Pulmonary artery endothelial cell (primary cell): ENCODE data around the gene TMEM178A. TPM values are rescaled to one million over a fixed set of nuclear protein-coding genes. Genes with fewer than 3 reads are reported as not detected.
"Not testable (repeated sequence)": the region's sequence is repeated elsewhere in the genome, so short reads cannot be mapped to it uniquely, and the experiment has no call there.

Experiments used
- DNase-seq: peaks from one replicate; pipeline ENCODE4 v3.0.0-alpha.2; 2011; ENCODE audit warnings: low read depth, low spot score
- total RNA-seq: library from RNA; depleted of rRNA; stranded (reverse); fragments of >200 nt; gene quantifications from 2 replicates; pipeline ENCODE4 v1.2.3, GENCODE V29; 2014

Gene TMEM178A
- total RNA-seq, 1 donor from 2014 or later: 0.99 TPM

DNA sequence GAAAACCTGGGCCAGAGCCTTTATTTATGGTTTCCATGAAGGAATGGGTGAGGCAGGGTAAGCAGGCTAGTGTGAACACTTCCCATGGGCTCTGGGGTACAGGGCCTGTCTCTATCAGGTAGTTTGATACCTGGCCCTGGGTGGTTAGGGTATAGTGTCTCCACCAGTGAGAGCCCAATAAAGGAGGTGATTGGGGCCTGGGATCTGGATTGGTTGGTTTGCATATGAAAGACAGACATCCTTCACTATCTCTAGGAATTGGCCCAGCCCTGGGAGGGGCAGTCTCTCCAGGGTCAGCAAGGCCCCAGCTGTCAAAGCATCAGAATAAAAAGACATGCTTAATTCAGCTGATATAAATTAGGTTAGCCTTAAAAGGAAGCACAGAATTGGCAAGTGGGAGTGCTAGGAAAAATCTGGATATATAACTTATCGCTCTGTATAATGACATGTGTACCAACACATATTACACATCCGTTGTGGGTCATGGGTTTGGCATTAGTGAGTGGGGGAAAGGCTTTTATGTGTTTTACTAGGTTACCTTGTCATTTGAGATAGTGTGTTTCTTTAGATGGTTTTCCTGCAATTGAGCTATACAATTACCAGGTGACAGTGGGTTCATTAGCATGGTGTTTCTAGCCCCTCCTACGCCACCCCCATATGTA, 18.5 kb upstream of the TMEM178A start:
- no peak for DNase-seq

- DNase-seq: no peak
Measured at GRCh38 chr2:39648580-39648979, 17.1 kb upstream of the TMEM178A start.

DNA sequence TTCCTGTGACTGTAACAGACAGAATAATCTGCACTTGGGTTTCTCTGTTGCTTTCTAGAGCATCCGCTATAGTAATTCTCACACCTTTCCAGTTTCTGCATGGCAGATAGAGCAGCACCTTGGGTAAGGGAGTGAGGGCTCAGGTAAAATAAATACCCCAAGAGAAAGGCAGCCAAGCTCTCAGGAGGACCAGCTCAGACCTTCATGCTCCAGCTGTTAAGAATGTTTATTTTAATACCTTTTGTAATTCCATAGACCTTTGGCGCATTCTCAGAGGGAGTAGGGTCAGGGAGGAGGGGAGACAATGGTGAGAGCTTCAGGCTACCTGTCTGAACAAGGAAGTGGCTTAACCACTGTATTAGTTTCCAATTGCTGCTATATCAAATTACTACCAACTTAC, 16.2 kb upstream of the TMEM178A start:
- no peak for DNase-seq

DNA sequence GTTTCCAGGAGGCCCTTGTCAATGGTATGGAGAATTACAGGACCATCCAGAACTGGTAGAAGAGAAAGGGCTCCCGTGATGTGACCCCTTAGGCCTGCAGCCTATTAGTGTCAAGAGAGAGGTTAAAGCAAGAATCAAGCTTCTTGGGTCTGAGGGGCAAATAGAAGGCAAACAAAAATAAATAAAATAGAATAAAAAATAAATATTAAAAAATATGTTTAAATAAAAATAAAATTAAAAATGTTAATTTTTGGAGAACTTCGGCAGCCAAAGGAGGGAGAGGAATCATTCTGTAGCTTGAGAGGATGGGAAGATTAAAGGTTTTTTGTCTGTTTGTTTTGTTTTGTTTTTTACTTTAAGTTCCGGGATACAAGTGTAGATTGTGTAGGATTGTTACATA, 15.2 kb upstream of the TMEM178A start:
- no peak for DNase-seq

DNA sequence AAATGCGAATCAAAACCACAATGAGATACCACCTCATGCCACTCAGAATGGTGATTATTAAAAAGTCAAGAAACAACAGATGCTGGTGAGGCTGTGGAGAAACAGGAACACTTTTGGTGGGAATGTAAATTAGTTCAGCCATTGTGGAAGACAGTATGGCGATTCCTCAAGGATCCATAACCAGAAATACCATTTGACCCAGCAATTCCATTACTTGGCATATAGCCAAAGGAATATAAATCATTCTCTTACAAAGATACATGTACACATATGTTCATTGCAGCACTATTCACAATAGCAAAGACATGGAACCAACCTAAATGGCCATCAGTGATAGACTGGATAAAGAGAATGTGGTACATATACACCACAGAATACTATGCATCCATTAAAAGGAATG, 9.5 kb upstream of the TMEM178A start:
- DNase-seq: not testable (repeated sequence)

DNA sequence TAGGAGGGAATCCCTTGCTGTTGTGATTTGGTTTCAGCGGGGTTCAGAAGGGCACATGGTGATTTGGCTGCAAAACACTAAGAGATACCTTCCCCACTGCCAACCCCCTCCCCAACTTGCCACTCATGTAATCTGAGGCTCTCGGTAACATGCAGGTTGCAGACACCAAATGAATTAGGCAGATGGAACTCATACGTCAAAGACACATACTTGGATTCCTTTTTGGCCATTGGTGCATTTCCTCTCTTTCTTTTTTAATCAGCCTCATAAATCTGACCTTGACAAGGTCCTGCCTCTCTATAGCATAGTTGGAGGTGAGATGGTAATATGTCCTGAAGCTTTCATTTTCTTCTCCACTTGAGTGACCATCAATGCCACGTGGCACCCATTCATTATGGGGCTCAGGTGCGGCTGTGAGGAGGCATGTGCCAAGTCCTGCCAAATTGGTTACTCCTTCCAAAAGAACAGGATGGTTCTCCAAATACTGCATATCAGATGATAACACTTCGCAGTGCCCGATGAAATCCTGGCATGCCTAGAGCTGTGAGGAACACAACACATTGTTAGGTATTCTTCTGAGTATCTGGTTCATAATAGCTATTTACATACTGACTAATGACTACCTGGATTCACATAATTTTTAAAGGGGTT, 8.3 kb upstream of the TMEM178A start:
- DNase-seq: no peak

GRCh38 chr2:39658371-39658770, 7.3 kb upstream of the TMEM178A start:
- no peak for DNase-seq

DNA sequence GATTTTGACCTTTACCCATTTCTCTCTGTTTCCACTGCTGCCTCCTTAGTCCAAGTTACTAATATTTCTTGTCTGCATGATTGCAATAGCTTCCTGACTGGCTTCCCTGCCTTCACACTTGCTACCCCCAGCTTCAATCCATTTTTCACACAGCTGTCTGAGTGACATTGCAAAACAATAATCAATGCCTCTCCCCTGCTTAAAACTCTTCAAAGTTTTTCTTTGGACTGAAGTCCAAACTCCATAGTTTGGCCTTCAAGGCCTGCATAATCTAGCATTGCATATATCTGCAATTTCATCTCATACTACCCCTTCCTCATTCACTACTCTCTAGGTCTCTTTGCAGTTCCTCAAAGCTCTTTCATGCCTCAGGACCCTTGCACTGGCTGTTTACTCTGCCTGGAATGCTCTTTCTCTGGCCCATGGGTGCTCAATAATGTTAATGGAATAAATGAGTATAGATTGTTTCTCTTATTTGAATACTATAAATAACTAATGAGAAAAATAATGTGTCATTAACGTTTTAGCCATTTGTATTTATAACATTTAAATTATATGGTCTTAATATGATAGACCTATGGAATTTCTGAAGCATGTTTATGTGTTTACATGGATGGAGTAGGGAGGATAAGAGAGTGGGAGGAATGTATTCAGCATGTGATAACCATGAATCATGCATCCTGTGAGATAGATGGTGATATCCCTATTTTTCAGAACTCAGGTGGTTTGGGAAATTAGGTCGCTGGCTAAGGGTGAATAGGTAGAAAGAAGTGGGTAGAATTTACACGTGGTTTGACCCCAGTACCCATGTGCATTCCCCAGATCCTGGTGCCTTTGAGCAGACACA, 5.7 kb upstream of the TMEM178A start:
- no peak for DNase-seq

DNA sequence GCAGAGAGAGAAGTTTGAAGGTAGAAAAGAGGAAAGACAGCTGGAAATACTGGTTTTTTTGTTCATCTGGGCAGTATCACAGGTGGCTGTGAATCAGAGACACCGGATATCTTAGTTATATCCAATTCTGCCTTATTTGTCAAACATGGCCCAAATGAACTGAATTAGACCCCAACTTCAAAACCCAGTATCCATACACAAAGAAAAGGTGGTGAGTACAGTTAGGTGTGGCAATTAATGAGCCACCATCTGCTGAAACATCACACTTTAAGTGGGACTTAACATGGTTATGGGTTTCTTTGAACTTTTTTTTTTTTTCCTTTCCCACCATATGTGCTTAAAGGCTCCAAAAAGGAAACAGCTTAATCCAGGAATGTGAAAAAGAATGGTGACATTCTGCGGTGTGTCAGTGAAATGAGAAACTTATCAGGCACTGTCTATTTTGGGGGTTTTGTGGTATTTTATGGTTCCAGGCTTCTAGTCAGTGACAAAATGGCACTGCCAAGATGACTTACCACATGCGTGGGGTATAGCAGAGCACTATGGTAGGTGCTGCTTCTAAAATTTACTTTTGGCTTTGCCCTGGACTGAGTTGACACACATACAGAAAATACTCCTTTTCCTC, 5.0 kb upstream of the TMEM178A start:
- no peak for DNase-seq

DNA sequence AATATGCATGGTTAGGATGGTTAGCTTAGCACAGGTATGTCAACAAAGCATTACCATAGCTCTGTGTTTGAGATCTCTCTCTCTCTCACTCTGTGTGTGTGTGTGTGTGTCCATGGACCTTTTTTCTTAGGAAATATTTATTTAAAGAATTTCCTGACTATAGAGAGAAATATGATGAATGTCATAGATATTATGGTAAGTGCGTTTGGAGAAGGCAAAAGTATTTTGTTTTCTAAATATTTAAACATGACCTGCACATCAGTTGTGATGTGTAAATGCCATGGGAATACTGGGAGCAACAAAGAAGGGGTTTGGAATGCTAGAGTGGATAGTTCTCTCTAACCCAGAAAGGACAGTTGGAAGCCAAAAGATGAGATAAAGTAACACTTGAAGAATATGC, 3.9 kb upstream of the TMEM178A start:
- DNase-seq: no peak

DNA sequence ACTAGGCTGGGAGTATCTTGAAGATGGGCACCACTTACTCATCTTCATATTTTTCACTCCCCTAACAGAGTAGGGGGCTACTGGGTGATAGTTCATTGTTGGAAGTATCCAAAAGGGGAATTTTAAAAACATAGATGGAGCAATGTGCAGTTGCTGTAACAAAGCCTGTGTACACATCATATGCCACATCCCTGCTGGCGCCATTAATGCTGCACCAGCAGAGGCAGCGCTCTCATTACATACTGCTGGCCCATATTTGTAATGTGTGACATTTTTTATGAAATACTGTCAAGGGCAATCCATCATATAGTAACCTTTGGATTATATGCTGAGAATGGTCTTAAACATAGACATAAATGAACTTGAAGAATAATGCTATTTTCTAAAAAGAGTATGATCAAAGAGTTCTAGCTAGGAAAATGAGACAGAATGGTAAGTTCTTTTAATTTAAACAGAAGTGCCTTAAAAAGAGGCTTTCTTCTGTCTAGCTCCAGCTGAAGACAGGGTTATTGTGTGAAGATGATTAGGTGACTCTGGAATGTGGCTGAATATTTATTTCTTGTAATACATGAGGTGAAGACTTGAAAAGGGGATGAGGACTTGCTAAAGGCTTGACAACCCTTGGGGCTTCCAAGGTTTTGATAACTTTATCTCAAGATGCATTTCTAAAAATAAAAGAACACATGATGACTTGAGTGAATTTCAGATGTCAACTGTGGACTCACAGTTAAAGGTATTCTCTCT, 2.4 kb upstream of the TMEM178A start:
- no peak for DNase-seq

GRCh38 chr2:39664232-39664887, 1.4 kb upstream of the TMEM178A start:
- no peak for DNase-seq

DNA sequence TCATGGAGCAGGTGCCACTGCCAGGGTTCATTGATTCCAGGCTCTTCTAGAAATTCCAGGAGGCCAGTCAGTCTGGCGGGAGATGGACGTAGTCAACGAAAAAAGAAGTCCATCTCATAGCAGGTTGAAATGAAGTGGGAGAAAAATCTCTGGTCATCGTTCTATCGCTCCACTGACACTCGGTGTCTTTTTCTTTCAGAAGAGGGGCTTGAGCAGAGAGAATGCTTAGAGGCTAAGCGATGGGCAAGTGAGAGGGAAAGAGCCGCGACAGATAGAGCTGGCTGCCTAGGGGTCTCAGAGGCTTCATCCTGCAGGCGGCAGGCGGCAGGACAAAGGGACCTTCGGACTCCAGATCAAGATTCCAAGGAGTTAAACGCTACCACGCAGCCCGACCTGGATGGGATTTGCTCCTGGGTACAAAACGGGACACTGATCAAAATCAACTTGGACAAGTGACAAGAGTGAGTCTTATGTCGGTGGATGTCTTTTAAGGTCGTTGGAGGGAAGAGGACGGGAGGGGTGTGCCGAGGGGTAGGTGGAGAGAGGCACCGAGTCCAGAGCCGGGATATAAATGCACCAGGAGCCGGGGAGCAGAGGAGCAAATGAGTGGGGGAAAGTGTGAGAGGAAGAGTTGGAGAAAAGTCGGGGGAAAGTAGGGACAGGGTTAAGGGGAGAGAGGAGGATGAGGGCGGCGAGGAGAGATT, 677 bp upstream of the TMEM178A start:
- no peak for DNase-seq

- no peak for DNase-seq
Measured at GRCh38 chr2:39666491-39667101, 879 bp downstream of the TMEM178A start.

DNA sequence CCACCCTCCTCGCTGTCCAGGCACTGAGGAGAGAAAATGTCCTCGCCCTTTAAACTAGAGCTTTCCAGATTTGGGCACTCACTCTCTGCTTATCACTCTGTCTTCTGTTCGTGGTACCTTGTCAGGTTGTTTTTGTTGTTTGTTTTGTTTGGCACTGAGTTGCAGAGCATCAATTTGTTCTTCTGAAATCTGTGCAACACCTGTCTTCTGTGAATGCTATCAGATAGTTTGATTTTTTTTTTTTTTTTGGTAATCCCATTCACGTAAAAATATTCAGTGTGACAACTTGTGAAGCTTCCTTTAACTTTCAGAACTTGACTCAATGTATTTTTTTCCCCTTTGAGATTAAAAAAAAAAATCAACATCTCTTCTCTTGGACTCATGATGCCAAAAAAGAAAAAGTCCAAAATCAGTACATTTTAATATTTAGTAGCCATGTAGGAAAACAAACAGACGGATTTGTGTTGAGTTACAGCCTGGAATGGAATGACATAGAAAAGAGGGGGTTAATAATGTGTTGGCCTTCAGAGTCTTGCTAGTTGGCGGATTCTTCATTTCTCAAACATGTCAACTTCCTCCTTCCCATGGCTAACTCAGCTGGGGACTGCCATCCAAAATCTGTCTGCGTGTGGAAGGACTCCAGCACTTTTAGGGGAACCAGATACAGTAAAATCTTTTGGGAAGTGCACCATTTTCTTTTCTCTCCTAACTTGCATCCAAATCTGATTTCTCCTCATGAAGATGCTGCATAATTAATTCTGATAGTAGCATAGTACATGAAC, 1.6 kb downstream of the TMEM178A start:
- no peak for DNase-seq

- DNase-seq: no peak
Measured at GRCh38 chr2:39667886-39668276, 2.2 kb downstream of the TMEM178A start.

- no peak for DNase-seq
Measured at GRCh38 chr2:39668576-39669080, 2.9 kb downstream of the TMEM178A start.

GRCh38 chr2:39671604-39672003, 5.9 kb downstream of the TMEM178A start:
- no peak for DNase-seq

GRCh38 chr2:39673018-39673417, 7.3 kb downstream of the TMEM178A start:
- no peak for DNase-seq
